WTC11 (cell line): ENCODE results near the gene CBY2.

Experiments used
- CDX4 ChIP-seq: fragments of 250-450 bp; sonication (Bioruptor Pico); IDR thresholded peaks from 2 replicates; pipeline ENCODE4 v1.9.0; 2021; ENCODE audit warnings: moderate library complexity, mild to moderate bottlenecking, inconsistent platforms, borderline replicate concordance
- CREM ChIP-seq: sonication (generic); formaldehyde crosslinking; IDR thresholded peaks from 2 replicates; pipeline ENCODE4 v1.8.1; 2022; ENCODE audit warnings: mild to moderate bottlenecking, missing genetic modification reagents, moderate library complexity
- CTCF ChIP-seq: fragments of 200-600 bp; IDR thresholded peaks from 2 replicates; pipeline ENCODE4 v1.8.0; 2022; ENCODE audit warnings: antibody characterized with exemption
- ESRRA ChIP-seq: sonication (generic); formaldehyde crosslinking; IDR thresholded peaks from 2 replicates; pipeline ENCODE4 v1.8.1; 2022; ENCODE audit warnings: mild to moderate bottlenecking, missing genetic modification reagents, borderline replicate concordance
- HMGXB4 ChIP-seq: sonication (generic); formaldehyde crosslinking; IDR thresholded peaks from 2 replicates; pipeline ENCODE4 v1.8.1; 2023; ENCODE audit warnings: mild to moderate bottlenecking, moderate library complexity, missing genetic modification reagents
- MAX ChIP-seq: sonication (generic); formaldehyde crosslinking; IDR thresholded peaks from 2 replicates; pipeline ENCODE4 v1.8.0; 2022; ENCODE audit warnings: mild to moderate bottlenecking, missing genetic modification reagents
- PRDM15 ChIP-seq: sonication (generic); formaldehyde crosslinking; IDR thresholded peaks from 2 replicates; pipeline ENCODE4 v1.8.0; 2022; ENCODE audit warnings: missing genetic modification reagents
- SMAD4 ChIP-seq: sonication (generic); formaldehyde crosslinking; IDR thresholded peaks from 2 replicates; pipeline ENCODE4 v1.8.0; 2022; ENCODE audit warnings: mild to moderate bottlenecking, missing genetic modification reagents
- TEAD4 ChIP-seq: sonication (generic); formaldehyde crosslinking; IDR thresholded peaks from 2 replicates; pipeline ENCODE4 v1.8.0; 2022; ENCODE audit warnings: mild to moderate bottlenecking, missing genetic modification reagents
- TP53 ChIP-seq: sonication (generic); formaldehyde crosslinking; IDR thresholded peaks from 2 replicates; pipeline ENCODE4 v1.8.1; 2023; ENCODE audit warnings: mild to moderate bottlenecking, missing genetic modification reagents
- ZNF121 ChIP-seq: sonication (generic); formaldehyde crosslinking; IDR thresholded peaks from 2 replicates; pipeline ENCODE4 v1.8.0; 2023; ENCODE audit warnings: missing genetic modification reagents
- ZNF423 ChIP-seq: fragments of 250-450 bp; sonication (Bioruptor Pico); IDR thresholded peaks from 2 replicates; pipeline ENCODE4 v2.1.2; 2022; ENCODE audit warnings: mild to moderate bottlenecking, moderate library complexity
- TF ChIP-seq, protein P1 (sequence below): sonication (generic); formaldehyde crosslinking; IDR thresholded peaks from 2 replicates; pipeline ENCODE4 v1.8.1; 2022; ENCODE audit warnings: mild to moderate bottlenecking, moderate library complexity, missing genetic modification reagents

- no peak for TF ChIP-seq TP53 (CRISPR knock-in tag)
- TF ChIP-seq ESRRA (CRISPR knock-in tag) = no peak
- TF ChIP-seq CTCF = peak; percentile 42
- TF ChIP-seq, protein P1, sequence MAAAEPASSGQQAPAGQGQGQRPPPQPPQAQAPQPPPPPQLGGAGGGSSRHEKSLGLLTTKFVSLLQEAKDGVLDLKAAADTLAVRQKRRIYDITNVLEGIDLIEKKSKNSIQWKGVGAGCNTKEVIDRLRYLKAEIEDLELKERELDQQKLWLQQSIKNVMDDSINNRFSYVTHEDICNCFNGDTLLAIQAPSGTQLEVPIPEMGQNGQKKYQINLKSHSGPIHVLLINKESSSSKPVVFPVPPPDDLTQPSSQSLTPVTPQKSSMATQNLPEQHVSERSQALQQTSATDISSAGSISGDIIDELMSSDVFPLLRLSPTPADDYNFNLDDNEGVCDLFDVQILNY = no peak
- no peak for TF ChIP-seq PRDM15 (CRISPR knock-in tag)
- TF ChIP-seq HMGXB4 = no peak
- no peak for TF ChIP-seq SMAD4
- no peak for TF ChIP-seq ZNF423 (CRISPR knock-in tag)
- TF ChIP-seq MAX (CRISPR knock-in tag) = no peak
- no peak for TF ChIP-seq TEAD4
- no peak for TF ChIP-seq ZNF121 (CRISPR knock-in tag)
- no peak for TF ChIP-seq CREM (CRISPR knock-in tag)
- TF ChIP-seq CDX4 = no peak
Observed at GRCh38 chr13:45700971-45701900, 884 bp upstream of the CBY2 start.
